ENCODE results near the gene SSPN.

SSPN gene

GRCh38 chr12:26195250-26195640 is at the start of gene SSPN:
TSS of gene SSPN (plus strand) at chr12:26195573. CDS start at chr12:26195673, 100 bp downstream.
- TF ChIP-seq, protein P1, sequence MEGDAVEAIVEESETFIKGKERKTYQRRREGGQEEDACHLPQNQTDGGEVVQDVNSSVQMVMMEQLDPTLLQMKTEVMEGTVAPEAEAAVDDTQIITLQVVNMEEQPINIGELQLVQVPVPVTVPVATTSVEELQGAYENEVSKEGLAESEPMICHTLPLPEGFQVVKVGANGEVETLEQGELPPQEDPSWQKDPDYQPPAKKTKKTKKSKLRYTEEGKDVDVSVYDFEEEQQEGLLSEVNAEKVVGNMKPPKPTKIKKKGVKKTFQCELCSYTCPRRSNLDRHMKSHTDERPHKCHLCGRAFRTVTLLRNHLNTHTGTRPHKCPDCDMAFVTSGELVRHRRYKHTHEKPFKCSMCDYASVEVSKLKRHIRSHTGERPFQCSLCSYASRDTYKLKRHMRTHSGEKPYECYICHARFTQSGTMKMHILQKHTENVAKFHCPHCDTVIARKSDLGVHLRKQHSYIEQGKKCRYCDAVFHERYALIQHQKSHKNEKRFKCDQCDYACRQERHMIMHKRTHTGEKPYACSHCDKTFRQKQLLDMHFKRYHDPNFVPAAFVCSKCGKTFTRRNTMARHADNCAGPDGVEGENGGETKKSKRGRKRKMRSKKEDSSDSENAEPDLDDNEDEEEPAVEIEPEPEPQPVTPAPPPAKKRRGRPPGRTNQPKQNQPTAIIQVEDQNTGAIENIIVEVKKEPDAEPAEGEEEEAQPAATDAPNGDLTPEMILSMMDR (conservative IDR thresholded peaks at IDR 0.05; ENCODE audit: low read depth, low read length), result no peak
- H3K4me3 ChIP-seq (ENCODE audit: low read length), result peak within 1 kb of the TSS; percentile 59
- DNase-seq (ENCODE audit: low read depth), result peak; percentile 66

- no peak for DNase-seq (ENCODE audit: low read depth)
- TF ChIP-seq, protein P1 (conservative IDR thresholded peaks at IDR 0.05; ENCODE audit: low read depth, low read length), result no peak
- H3K4me3 ChIP-seq (ENCODE audit: low read length), result no peak overlapping the region
Observed at GRCh38 chr12:26148291-26148690, 47.1 kb upstream of the SSPN start.

DNA sequence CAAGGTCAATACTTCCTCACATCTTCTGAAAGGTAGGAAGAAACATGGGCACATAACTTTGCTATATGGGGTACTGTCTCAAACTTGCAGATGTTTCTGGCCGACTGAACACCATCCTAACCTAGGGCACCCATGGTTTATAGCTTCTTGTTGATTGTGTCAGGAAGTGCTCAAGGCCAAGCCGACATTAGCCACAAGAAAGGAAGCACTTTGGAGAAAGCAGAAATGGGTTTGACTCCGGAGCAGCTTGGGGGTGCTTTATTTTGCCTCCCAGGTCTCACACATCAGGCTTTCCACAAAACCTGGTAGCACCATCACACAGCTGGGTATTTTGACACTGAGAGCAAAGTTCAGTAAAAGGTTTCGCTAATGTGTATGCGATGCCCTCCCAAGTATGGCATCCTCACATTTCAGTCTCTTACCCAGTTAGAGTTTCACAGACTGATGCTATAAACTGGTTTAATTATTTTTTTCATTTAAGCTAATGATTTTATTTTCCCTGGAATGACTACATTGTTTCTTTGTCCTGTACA is 45.3 kb upstream of the SSPN start:
- no peak overlapping the region for H3K4me3 ChIP-seq (ENCODE audit: low read length)
- TF ChIP-seq, protein P1 (conservative IDR thresholded peaks at IDR 0.05; ENCODE audit: low read depth, low read length), result no peak
- no peak for DNase-seq (ENCODE audit: low read depth)

GRCh38 chr12:26150736-26151450 is 44.5 kb upstream of the SSPN start:
- no peak overlapping the region for H3K4me3 ChIP-seq (ENCODE audit: low read length)
- TF ChIP-seq, protein P1 (conservative IDR thresholded peaks at IDR 0.05; ENCODE audit: low read depth, low read length), result no peak
- no peak for DNase-seq (ENCODE audit: low read depth)

GRCh38 chr12:26152507-26153102 is 42.8 kb upstream of the SSPN start:
- no peak for DNase-seq (ENCODE audit: low read depth)
- H3K4me3 ChIP-seq (ENCODE audit: low read length), result no peak overlapping the region
- TF ChIP-seq, protein P1 (conservative IDR thresholded peaks at IDR 0.05; ENCODE audit: low read depth, low read length), result no peak

- TF ChIP-seq, protein P1 (conservative IDR thresholded peaks at IDR 0.05; ENCODE audit: low read depth, low read length), result no peak
- peak; percentile 84 for DNase-seq (ENCODE audit: low read depth)
- H3K4me3 ChIP-seq (ENCODE audit: low read length), result no peak overlapping the region
Observed at GRCh38 chr12:26153421-26154154, 41.8 kb upstream of the SSPN start.

All from retinal pigment epithelial cell (primary cell).